OCI-LY3 (cell line): ENCODE data around the gene TP53BP1.

Experiments
- H2AFZ ChIP-seq: fragments of 200-600, 300-600 bp; shearing (Covaris generic); 2 replicates; pipeline ENCODE4 v1.6.0; 2014; ENCODE audit warnings: antibody characterized with exemption, low read depth, low read length
- H3K27ac ChIP-seq: fragments of 200-600, 300-600 bp; sonication (generic); 2 replicates; pipeline ENCODE4 v1.5.1; 2014; ENCODE audit warnings: mild to moderate bottlenecking, low read length, moderate library complexity, mixed read lengths
- H3K27me3 ChIP-seq: fragments of 200-600, 300-600 bp; sonication (generic); 2 replicates; pipeline ENCODE4 v1.6.1; 2014; ENCODE audit warnings: low read depth, low read length, mixed read lengths
- H3K36me3 ChIP-seq: fragments of 200-600, 300-600 bp; sonication (generic); replicated peaks from 2 replicates; pipeline ENCODE3; 2014; ENCODE audit warnings: low read depth, low read length, mixed read lengths
- H3K4me1 ChIP-seq: fragments of 300-600, 200-600 bp; sonication (generic); 2 replicates; pipeline ENCODE4 v1.6.1; 2014; ENCODE audit warnings: low read length, mixed read lengths
- H3K4me2 ChIP-seq: fragments of 200-600, 300-600 bp; sonication (generic); 2 replicates; pipeline ENCODE4 v1.6.1; 2014; ENCODE audit warnings: low read length, mixed read lengths
- H3K4me3 ChIP-seq: fragments of 300-600, 200-600 bp; sonication (generic); 2 replicates; pipeline ENCODE4 v1.5.1; 2014; ENCODE audit warnings: antibody characterized with exemption, mild to moderate bottlenecking, low read length, moderate library complexity
- H3K79me2 ChIP-seq: fragments of 300-600, 200-600 bp; shearing (Covaris generic); 2 replicates; pipeline ENCODE4 v1.6.1; 2014; ENCODE audit warnings: mild to moderate bottlenecking, low read length, mixed read lengths
- H3K9ac ChIP-seq: fragments of 300-600, 200-600 bp; shearing (Covaris generic); 2 replicates; pipeline ENCODE4 v1.6.0; 2014; ENCODE audit warnings: mild to moderate bottlenecking, low read length, moderate library complexity
- H3K9me3 ChIP-seq: fragments of 200-600, 300-600 bp; shearing (Covaris generic); 2 replicates; pipeline ENCODE4 v1.6.1; 2014; ENCODE audit warnings: low read length, mixed read lengths; ENCODE audit not compliant: insufficient read depth
- H4K20me1 ChIP-seq: fragments of 200-600, 300-600 bp; sonication (generic); 2 replicates; pipeline ENCODE4 v1.6.1; 2016; ENCODE audit warnings: low read length, mixed read lengths; ENCODE audit not compliant: insufficient read depth
- EZH2phosphoT487 ChIP-seq: fragments of 200-600 bp; shearing (Covaris generic); IDR thresholded peaks from 2 replicates; pipeline ENCODE4 v1.6.1; 2018; ENCODE audit warnings: antibody characterized with exemption, mixed run types, low read depth
- TF ChIP-seq, protein P1 (sequence below): fragments of 200-600, 300-600 bp; sonication (generic); IDR thresholded peaks from 2 replicates; pipeline ENCODE4 v1.5.1; 2014; ENCODE audit warnings: antibody characterized with exemption, low read length, low read depth

The TP53BP1 gene

DNA sequence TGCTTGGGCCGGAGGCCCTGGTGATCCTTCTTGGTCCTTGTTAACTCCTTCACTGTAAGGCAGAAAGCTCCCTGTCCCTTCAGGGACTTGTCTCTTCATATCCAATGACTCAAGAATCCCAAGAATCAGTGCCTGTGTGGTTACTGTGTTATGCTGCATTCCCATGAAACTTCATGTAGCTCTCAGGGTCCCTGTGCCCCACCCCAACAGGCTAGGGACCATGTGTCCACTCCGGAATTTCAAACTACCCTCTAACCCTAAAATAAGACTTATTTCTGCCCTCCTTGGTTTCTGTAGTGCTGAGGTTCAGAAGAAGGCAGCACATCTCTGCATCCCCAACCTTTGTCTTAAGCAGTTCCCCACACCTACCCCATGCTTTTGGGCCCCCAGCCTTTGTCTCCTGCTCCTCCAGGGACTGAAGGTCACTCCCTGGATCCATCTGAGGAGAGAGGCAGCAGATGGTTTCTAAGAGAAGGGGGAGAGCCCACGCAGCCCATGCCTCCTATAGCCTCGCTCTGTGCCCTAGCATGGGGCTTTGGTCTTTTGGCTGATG is 23.9 kb upstream of the TP53BP1 start:
- no peak for TF ChIP-seq EZH2phosphoT487
- TF ChIP-seq, protein P1, sequence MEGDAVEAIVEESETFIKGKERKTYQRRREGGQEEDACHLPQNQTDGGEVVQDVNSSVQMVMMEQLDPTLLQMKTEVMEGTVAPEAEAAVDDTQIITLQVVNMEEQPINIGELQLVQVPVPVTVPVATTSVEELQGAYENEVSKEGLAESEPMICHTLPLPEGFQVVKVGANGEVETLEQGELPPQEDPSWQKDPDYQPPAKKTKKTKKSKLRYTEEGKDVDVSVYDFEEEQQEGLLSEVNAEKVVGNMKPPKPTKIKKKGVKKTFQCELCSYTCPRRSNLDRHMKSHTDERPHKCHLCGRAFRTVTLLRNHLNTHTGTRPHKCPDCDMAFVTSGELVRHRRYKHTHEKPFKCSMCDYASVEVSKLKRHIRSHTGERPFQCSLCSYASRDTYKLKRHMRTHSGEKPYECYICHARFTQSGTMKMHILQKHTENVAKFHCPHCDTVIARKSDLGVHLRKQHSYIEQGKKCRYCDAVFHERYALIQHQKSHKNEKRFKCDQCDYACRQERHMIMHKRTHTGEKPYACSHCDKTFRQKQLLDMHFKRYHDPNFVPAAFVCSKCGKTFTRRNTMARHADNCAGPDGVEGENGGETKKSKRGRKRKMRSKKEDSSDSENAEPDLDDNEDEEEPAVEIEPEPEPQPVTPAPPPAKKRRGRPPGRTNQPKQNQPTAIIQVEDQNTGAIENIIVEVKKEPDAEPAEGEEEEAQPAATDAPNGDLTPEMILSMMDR, result no peak
- H4K20me1 ChIP-seq, result no peaks in the 10 kb centered on the region
- H2AFZ ChIP-seq, result peak overlapping the region; percentile 6; the same call in 1 of the 2 replicates
- H3K27ac ChIP-seq, result no peak overlapping the region
- H3K36me3 ChIP-seq, result no peaks in the 10 kb centered on the region
- H3K4me3 ChIP-seq, result peak overlapping the region; percentile 19; the same call in 1 of the 2 replicates
- H3K79me2 ChIP-seq, result no peaks in the 10 kb centered on the region
- peak overlapping the region; percentile 35 for H3K4me2 ChIP-seq
- no peak overlapping the region for H3K9ac ChIP-seq
- H3K27me3 ChIP-seq, result peaks cover 19% of the 10 kb centered on the region
- H3K9me3 ChIP-seq, result no peaks in the 10 kb centered on the region
- H3K4me1 ChIP-seq, result peaks cover 33% of the 10 kb centered on the region

DNA sequence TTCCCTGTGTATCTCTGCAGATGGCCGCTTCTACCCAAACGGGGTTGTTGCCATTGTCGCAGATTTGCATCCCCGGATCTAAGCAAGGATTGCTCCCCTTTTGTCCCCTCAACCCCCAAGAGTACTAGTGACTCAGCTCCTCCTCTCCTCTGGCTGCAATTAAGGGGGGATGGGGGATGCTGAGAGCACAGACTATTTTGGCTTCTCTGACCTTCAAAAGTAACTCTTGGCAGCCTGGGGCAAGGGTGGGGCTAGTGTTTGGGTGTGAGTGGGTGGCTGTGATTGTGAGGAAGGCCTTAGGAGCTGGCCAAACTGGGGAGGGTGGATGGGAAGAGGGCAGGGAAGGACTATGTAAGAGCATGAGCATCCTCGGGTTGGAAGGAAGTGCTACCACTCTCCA is 23.2 kb upstream of the TP53BP1 start:
- Histone ChIP-seq H3K4me3 (no peak overlapping the region), H2AFZ (no peak overlapping the region), H3K36me3 (no peaks in the 10 kb centered on the region), H3K27me3 (peaks cover 24% of the 10 kb centered on the region), H4K20me1 (no peaks in the 10 kb centered on the region), H3K9me3 (no peaks in the 10 kb centered on the region), H3K9ac (no peak overlapping the region), H3K79me2 (no peaks in the 10 kb centered on the region), H3K27ac (no peak overlapping the region), H3K4me2 (peak overlapping the region; percentile 41), H3K4me1 (peaks cover 38% of the 10 kb centered on the region)
- TF ChIP-seq, protein P1, result no peak
- TF ChIP-seq EZH2phosphoT487, result no peak

DNA sequence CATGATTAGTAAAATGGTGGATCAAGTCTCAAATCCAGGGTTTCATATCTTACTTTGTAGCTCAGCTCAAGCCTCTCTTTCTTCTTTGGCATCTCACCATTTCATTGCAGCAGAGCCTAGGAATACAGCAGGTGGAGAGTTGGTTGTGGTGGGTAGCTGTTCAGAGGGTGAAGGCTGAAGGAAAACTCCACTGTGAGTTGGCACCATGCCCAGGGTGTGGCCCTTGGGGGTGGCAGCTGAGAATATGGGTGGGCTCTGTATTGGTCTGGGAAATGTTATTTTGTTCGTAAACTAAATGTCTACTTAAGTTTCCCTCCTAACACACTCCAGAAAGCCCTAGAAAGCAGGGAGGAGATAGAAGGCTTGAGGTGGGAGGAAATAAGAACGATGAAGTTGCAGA is 22.8 kb upstream of the TP53BP1 start:
- H3K9me3 ChIP-seq, result no peaks in the 10 kb centered on the region
- peaks cover 24% of the 10 kb centered on the region for H3K27me3 ChIP-seq
- H3K36me3 ChIP-seq, result no peaks in the 10 kb centered on the region
- H3K4me2 ChIP-seq, result peak overlapping the region; percentile 41
- no peak overlapping the region for H2AFZ ChIP-seq
- TF ChIP-seq, protein P1, result no peak
- no peak for TF ChIP-seq EZH2phosphoT487
- H3K4me3 ChIP-seq, result no peak overlapping the region
- H4K20me1 ChIP-seq, result no peaks in the 10 kb centered on the region
- H3K9ac ChIP-seq, result no peak overlapping the region
- H3K79me2 ChIP-seq, result no peaks in the 10 kb centered on the region
- no peak overlapping the region for H3K27ac ChIP-seq
- peaks cover 40% of the 10 kb centered on the region for H3K4me1 ChIP-seq

DNA sequence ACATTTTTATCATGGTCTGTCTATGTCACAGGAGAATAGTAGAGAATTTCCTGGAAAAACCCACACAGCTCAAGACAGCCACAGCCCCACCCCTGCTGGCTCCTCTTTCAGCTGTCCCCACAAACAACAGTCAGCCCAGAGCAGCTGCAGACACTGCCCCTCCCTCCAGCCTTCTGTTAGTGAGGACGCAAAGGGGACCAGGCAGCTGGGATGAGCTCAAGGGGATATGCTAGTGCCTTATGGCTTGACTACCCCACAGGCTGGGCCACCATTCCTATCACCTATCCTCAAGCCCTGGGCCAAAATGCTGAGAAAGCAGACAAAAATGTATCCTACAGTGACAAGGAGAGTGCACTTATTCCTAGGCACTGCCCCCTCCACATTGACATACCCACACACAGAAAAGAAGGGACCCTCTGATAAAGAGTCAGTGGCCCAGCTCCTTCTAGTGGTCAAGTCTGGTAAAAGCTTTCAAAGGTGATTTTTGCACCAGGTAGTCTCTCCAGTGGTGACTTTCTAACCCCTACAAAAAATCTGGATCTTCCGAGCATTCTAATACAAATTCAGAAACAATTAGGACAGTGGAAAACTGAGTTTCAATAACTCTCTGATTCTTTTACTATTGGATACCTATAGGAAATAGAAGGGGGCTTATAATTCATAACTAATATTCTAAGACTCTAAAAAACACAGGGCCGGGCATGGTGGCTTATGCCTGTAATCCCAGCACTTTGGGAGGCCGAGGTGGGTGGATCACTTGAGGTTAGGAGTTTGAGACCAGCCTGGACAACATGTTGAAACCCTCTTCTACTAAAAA is 21.5 kb upstream of the TP53BP1 start:
- no peak overlapping the region for H3K9ac ChIP-seq
- no peaks in the 10 kb centered on the region for H4K20me1 ChIP-seq
- H3K4me1 ChIP-seq, result peaks cover 42% of the 10 kb centered on the region
- H3K9me3 ChIP-seq, result no peaks in the 10 kb centered on the region
- H3K4me3 ChIP-seq, result no peak overlapping the region
- H3K4me2 ChIP-seq, result no peak overlapping the region
- TF ChIP-seq EZH2phosphoT487, result no peak
- TF ChIP-seq, protein P1, result peak; percentile 82
- peaks cover 24% of the 10 kb centered on the region for H3K27me3 ChIP-seq
- no peaks in the 10 kb centered on the region for H3K79me2 ChIP-seq
- no peaks in the 10 kb centered on the region for H3K36me3 ChIP-seq
- H2AFZ ChIP-seq, result no peak overlapping the region
- no peak overlapping the region for H3K27ac ChIP-seq
